GM21529 (cell line): ENCODE data around the gene CCDC30.
"Not testable (repeated sequence)": the region's sequence is repeated elsewhere in the genome, so short reads cannot be mapped to it uniquely, and the experiment has no call there.

Experiments used
- ATAC-seq: cut with Tn5 transposase; IDR thresholded peaks from one replicate; pipeline ENCODE4 v1.9.1; 2021; ENCODE audit not compliant: unreplicated experiment

Gene CCDC30

DNA sequence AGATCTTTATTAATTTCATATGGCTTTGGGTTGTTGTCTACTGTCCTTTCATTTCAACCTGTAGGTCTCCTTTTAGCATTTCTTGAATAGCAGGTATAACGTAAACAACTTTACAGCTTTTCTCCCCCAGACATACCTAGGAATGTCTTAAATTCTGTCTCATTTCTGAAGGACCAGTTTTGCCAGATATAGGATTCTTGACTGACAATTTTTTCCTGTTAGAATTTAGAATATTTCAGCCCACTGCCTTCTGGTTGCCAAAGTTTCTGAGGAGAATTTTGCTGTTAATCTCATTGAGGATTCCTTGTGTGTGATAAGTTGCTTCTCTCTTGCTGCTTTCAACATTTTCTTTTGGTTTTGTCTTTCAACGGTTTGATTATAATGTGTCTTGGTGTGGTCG is 60.1 kb downstream of the CCDC30 start:
- ATAC-seq = no peak

DNA sequence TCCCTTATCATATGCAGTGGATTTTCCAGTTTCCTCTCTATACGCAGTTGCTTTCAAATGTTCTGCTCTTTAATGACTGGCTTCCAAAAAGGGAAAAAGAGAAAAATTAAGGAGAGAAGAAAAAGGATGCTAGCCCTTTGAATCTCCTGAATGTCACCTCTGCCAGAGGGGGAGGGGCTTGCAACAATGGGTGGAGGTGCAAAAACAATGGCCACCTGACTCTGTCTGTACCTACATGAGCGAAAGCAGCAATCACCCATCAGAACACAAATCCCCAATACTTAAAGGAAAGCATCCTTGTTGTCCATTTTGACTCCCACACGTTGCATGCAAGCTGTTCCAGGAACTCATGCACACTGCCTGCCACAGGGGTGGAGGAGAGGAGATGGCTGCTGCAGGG is 61.2 kb downstream of the CCDC30 start:
- no peak for ATAC-seq

DNA sequence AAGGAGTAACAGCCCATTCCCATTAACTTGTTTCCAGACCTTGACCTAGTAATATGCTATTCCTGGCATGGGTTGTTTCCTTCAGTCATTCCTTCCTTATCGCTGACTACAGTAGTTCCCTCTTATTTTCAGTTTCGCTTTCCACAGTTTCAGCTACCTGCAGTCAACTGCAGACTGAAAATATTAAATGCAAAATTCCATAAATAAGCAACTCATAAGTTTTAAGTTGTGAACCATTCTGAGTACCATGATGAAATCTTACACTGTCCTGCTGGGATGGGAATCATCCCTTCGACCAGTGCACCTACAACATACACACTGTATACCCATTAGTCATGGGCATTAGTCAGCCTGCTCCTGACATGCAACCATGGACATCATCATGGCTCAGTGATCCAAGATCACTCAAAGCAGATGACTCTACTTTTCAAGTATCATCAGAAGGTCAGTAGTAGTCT is 66.7 kb downstream of the CCDC30 start:
- no peak for ATAC-seq

DNA sequence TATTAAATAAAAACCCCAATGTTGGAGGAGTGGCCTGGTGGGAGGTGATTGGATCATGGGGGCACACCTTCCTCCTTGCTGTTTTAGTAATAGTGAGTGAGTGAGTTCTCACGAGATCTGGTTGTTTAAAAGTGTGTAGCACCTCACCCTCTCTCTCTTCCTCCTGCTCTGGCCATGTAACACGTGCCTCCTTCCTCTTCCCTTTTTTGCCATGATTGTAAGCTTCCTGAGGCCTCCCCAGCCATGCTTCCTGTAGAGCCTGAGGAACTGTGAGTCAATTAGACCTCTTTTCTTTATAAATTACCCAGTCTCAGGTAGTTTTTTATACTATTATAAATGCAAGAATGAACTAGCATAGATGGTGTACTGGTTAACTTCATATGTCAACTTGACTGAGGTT is 68.0 kb downstream of the CCDC30 start:
- ATAC-seq = no peak

DNA sequence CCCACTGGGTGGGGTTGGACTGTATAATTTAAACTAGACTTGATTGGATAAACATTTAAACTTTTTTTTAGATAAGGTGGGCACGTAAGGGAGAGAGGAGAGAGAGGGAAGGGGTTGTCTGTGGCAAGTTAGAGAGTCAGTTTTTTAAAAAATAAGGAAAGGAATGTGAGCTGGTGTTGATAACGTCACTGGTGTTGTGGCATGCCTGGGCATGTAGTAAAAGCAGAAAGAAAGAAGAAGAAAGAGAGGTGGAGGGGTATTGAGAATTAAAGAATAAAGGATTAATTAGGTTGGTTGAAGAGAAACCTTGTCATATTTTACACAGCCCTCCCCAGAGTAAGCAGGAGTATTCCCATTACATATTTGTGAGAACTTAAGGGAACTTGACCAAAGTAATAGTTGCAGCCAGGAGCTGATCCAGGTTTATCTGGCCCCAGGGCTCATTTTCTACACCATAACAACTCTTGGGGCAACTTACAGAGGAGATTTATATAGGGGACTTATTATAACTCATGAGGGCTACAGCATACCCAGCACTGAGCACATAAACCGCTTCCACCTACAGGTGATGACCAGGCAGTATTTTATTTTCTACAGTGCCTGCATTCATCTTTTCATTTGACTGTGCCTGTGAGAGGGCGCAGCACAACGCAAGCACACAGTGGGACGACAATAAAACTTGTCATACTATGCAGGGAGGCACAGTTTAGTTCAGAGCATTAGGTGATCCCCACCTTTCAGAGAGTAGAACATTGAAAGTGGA is 70.2 kb downstream of the CCDC30 start:
- no peak for ATAC-seq

DNA sequence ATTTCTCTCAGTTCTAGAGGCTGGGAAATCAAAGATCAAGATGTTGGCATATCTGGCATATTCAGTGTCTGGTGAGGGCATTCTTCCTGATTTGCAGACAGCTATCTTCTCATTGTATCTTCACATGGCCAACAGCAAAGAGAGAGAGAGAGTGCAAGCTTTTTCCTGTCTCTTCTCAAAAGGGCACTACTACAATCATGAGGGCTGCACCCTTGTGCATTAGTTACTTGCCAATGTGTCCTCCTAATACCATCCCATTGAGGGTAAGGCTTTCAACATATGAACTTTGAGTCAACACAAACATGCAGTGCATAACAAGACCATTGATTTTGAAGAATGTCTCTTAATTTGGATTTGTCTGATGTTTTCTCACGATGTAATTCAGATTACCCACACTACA is 78.0 kb downstream of the CCDC30 start:
- ATAC-seq = no peak

DNA sequence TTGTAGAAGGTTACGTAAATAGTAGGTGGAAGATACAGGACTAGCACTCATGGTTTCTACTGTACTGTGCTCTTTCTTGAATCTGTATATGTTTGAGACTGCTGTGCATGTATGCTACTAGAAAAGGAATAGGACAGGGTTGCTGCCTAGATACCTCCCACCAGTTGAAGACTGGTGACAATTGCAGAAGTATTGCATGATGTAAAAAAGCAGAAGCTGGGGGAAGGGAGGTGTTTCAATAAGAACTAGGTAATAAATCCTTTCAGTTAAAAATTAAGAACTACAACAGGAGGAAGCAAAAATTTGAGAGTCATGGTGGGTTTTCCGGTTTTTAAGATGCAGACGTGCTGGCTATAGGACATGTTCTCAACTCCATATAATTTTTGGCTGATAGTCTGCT is 88.1 kb downstream of the CCDC30 start:
- no peak for ATAC-seq

DNA sequence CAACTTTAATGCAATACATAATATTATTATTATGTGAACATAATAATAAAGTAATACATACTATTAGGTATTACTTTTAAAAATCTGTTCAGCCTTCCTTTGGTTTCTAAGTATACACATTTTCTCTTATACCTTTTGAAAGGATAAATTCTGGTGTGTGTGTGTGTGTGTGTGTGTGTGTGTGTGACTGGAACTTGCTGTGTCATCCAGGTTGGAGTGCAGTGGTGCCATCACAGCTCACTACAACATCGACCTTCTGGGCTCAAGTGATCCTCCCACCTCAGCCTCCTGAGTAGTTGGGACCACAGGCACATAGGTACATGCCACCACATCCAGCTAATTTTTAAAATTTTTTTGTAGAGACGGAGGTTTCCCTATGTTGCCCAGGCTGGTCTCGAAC is 88.5 kb downstream of the CCDC30 start:
- no peak for ATAC-seq

DNA sequence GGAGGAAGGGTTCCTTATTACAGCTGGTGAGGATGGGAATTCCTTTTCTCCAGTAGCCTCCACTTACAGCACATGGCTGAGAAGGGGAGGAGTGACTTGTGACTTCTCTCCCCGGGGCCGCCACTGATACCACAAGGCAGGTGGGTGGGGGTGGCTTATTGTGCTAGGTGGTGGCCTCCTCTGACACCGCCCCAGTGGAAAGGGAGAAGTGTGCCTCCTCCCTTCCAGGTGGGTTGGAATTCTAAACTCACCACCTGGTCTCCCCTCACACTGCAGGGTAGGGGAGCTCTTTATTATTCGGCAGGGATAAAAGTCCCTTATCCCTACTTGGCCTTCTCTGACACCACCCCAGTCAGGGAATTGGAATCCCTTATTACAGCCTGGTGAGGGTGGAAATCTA is 89.5 kb downstream of the CCDC30 start:
- ATAC-seq = no peak

DNA sequence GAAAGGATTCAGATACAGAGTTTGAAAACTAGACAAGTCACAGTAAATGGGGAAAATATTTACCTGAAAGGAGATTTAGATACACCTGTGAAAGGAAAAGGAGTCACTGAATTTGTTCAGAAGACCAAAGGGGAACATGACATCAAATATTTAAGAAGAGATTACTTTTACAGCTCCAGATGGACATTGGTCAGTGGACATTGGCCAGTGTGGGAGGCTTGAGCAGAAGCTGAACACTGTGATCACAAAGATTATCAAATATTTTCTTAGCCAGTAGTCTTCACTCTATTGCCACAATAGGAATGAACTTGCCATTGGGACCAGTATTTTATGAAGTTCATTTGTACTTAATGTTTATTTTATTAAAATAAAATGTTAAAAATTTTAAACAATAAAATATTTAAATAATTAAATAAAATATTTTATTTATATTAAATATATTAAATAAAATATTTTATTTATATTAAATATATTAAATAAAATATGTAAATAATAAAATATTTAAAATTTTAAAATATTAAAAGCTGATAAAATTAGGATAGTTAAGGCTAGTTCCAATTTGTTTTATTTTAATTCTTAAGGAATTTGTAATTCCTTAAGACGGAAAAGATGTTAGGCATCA is 94.3 kb downstream of the CCDC30 start:
- no peak for ATAC-seq

DNA sequence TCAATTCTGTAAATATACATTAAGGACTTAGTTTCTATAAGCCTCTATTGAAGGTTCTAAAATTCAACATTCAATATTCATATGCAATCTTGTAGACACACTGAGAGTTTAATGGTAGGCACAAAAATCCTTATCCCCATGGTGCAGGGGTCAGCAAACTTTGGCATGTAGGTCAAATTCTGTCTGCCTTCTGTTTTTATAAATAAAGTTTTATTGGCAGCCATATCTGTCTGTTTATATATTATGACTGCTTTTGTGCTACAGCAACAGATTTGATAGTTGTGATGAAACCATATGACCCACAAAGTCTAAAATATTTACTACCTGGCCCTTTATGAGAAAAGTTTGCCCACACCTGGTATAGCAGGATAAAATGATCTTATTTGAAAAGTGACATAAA is 104.0 kb downstream of the CCDC30 start:
- no peak for ATAC-seq

DNA sequence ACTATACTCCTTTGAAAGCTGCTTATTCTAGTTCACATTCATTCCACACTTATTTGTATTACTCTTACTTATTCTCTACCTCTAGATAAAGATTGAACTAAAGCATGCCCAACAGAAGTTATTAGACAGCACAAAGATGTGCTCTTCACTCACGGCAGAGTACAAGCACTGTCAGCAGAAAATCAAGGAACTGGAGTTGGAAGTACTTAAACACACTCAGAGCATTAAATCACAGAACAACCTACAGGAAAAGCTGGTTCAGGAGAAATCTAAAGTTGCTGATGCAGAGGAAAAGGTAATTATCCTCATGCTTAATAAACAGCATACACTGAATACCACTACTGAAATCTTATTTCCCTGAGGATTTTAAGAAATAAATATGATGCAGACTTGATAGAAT is 113.8 kb downstream of the CCDC30 start:
- no peak for ATAC-seq

DNA sequence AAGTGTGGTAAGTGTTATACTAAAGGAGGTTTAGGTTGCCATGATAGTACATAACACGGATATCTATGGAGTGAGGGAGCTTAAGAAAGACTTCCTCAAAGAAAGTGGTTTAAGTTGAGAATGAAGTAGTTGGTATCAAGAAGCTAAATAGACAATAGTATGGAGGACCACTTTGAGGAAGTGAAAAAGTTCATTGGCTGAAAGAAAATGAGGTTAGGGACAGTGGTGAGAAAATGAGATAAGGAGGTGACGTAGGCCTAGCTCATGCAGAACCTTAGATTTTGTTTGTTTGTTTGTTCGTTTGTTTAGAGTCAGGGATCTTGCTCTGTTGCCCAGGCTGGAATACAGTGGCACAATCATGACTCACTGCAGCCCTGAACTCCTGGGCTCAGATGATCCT is 122.9 kb downstream of the CCDC30 start:
- no peak for ATAC-seq

DNA sequence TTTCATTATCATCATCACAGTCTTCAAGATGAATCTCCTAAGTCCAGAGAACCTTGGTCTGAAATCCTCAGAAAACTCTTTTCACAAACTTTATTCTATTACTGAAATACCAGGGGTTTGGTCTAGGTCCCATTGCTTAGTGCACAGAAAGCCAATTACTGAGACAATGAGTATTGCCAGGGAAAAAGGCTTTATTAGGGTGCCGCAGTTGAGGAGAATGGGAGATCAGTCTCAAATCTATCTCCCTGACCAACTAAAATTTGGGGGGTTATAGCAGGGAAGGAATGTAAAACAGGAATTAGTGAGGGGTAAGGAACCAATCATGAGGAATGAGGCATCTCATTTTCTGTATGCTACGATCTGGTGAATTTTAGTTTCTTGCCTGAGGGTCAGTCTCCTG is 124.7 kb downstream of the CCDC30 start:
- no peak for ATAC-seq

DNA sequence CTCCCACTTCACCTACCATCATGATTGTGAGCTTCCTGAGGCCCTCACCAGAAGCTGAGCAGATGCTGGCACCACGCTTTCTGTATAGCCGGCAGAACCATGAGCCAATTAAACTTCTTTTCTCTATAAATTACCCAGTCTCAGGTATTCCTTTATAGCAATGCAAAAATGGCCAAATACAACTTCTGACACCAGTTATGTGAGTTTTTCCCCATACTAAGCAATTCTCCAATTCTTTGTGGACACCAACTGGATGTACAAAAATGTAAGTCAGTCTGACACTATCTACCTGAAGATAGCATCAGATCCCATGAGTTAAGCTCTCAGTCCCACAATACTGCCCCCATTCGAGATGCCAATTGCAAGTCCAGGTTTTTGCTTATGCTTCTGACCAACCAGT is 129.7 kb downstream of the CCDC30 start:
- ATAC-seq = no peak

DNA sequence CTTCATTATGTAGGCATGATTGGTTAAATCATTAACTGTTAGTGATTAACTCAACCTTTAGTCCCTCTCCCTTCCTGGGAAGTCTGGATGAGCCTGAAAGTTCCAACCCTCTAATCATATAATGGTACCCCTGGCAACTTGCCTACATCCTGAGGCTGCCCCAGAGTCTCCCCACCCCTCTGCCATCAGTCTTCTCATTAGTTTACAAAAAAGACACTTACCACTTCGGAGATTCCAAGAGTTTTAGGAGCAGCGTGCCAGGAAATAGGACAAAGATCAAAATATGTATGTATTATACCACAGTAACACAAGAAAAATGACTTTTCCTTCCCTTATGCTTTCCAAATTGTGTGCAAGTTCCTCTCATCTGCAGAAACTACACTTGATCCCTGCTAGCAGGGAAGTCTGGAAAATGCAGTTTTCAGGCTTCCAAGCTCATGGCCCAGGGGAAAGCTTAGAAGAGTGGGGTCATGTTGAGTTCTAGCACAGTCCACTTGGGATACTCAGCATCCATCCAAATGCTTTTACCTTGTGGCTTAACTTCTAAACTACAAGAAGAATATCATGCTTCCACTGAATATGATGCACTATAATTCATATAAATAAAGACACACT is 130.5 kb downstream of the CCDC30 start:
- ATAC-seq = no peak

DNA sequence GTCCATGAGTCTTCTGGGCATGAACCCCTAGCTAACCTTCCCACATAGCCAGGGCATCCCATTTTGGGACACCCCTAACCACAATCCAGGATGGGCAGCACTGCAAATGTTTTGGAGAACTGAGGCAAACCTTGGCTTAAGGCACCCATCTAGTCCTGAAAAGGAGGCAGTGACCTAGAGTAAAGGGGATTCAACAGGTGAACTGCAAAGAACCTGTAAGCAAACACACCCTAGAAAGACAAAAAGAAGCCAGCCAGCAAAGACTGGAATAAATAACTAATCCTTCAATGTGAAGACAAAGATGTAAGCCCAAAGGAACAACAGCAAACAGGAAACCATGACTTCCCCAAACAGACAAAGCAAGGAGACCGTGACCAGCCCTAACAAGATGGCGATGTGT is 138.4 kb downstream of the CCDC30 start:
- no peak for ATAC-seq

DNA sequence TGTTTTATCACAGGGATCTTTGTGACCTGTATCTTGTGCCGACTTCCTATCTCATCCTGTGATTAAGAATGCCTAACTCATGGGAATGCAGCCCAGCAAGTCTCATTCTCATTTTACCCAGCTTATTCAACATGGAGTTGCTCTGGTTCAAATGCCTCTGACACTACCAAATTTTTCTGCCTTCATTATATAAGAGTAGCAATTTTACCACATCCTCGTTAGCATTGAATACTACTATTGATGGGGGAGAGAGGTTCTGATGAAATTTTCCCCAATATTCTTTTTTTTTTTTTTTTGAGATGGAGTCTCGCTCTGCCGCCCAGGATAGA is 150.7 kb downstream of the CCDC30 start:
- no peak for ATAC-seq

DNA sequence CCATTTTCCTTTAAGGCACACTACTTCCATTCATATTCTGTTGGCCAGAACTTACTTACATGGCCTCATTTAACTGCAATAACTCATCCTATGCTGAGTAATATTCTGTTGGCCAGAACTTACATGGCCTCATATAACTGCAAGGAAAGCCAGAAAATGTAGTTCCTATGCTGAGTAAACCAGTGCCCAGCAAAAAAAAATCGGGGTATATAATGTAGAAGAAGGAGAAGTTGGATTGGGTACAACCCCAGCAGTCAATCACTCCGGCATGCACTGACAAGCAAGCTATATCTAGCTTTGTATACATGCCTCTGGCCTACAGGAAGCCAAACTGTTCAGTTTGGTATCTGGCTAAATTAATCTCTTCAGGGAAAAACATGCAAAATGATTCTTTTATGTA is 155.8 kb downstream of the CCDC30 start:
- no peak for ATAC-seq

DNA sequence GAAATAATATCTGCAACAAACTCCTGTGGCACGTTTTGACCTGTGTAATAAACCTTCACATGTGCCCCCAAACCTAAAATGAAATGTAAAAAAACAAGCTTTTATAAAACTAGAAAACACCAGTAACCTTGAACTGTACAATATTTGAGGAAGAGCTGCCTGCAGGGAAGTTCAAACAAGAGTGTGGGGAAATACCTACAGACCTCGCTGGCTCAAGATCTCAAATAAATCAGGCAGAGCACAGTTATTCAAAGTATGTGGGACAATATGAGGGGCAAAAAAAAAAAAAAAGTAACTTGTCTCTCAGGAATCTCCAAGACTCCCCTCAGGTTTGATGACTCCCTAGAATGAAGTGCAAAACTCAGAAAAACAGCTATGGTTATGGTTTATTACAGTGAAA is 157.2 kb downstream of the CCDC30 start:
- ATAC-seq = no peak

DNA sequence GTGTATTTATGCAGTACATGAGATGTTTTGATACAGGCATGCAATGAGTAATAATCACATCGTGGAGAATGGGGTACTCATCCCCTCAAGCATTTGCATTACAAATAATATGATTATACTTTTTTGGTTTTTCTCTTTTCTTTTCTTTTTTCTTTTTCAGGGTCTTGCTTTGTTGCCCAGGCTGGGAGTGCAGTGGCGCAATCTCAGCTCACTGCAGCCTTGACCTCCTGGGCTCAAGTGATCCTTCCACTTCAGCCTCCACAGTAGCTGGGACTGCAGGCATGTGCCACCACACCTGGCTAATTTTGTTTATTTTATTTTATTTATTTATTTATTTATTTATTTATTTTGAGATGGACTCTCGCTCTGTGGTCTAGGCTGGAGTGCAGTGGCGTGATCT is 158.1 kb downstream of the CCDC30 start:
- ATAC-seq = not testable (repeated sequence)

DNA sequence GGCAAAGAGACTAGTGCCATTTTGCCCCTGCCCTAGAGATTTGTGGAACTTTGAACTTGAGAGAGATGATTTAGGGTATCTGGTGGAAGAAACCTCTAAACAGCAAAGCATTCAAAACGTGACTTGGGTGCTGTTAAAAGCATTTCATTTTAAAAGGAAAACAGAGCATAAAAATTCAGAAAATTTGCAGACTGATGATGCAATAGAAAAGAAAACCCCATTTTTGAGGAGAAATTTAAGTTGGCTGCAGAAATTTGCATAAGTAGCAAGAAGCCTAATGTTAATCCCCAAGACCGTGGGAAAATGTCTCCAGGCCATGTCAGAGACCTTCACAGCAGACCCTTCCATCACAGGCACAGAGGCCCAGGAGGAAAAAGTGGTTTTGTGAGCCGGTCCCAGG is 164.1 kb downstream of the CCDC30 start:
- ATAC-seq = not testable (repeated sequence)

DNA sequence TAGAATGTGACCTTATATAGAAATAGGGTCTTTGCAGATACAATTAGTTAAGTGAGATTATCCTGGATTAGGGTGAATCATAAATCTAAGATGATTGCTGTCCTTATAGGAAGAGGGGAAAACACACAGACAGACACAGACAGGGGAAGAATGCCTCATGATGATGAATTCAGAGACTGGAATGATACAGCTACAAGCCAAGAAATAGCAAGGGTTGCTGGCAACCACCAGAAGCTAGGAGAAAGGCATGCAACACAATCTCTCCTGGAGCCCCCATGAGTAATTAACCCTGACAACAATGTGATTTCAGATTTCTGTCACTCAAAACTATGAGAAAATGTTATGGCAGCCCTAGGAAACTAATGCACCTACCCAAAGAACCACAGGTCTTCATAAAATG is 176.0 kb downstream of the CCDC30 start:
- no peak for ATAC-seq
